ENCODE measurements around the gene SAMD4B. TPM values are rescaled to one million over a fixed set of nuclear protein-coding genes. Genes with fewer than 3 reads are reported as not detected.

Gene SAMD4B
- total RNA-seq, 1 experiment from 2014 or later, result 49.7 TPM

- H3K27ac ChIP-seq, result no peak overlapping the region
- no peaks in the 10 kb centered on the region for H3K4me1 ChIP-seq (replicated peaks)
- no peak overlapping the region for H3K4me3 ChIP-seq
- H3K9me3 ChIP-seq (replicated peaks), result no peaks in the 10 kb centered on the region
- no peaks in the 10 kb centered on the region for H3K27me3 ChIP-seq (replicated peaks)
- no peak for DNase-seq (ENCODE audit: low read depth in 1 of 2, low spot score in 2 of 2)
- peaks cover 90% of the 10 kb centered on the region for H3K36me3 ChIP-seq
These were observed 13.0 kb downstream of the SAMD4B start for GRCh38 chr19:39355253-39355652.

- Histone ChIP-seq H3K4me1 (replicated peaks) (no peaks in the 10 kb centered on the region), H3K4me3 (no peak overlapping the region), H3K9me3 (replicated peaks) (no peaks in the 10 kb centered on the region), H3K36me3 (peaks cover 90% of the 10 kb centered on the region), H3K27ac (no peak overlapping the region), H3K27me3 (replicated peaks) (no peaks in the 10 kb centered on the region)
- no peak for DNase-seq (ENCODE audit: low read depth in 1 of 2, low spot score in 2 of 2)
These were observed 13.9 kb downstream of the SAMD4B start for GRCh38 chr19:39356073-39356472.

- Histone ChIP-seq H3K27me3 (replicated peaks) (no peaks in the 10 kb centered on the region), H3K36me3 (peaks cover 88% of the 10 kb centered on the region), H3K4me3 (no peak overlapping the region), H3K4me1 (replicated peaks) (no peaks in the 10 kb centered on the region), H3K27ac (no peak overlapping the region), H3K9me3 (replicated peaks) (no peaks in the 10 kb centered on the region)
- no peak for DNase-seq (ENCODE audit: low read depth in 1 of 2, low spot score in 2 of 2)
These were observed 14.4 kb downstream of the SAMD4B start for GRCh38 chr19:39356647-39357046.

- H3K4me1 ChIP-seq (replicated peaks), result peaks cover 9% of the 10 kb centered on the region
- no peak overlapping the region for H3K4me3 ChIP-seq
- DNase-seq (ENCODE audit: low read depth in 1 of 2, low spot score in 2 of 2), result no peak
- H3K27ac ChIP-seq, result no peak overlapping the region
- no peaks in the 10 kb centered on the region for H3K9me3 ChIP-seq (replicated peaks)
- H3K27me3 ChIP-seq (replicated peaks), result no peaks in the 10 kb centered on the region
- H3K36me3 ChIP-seq, result peaks cover 91% of the 10 kb centered on the region
These were observed 16.8 kb downstream of the SAMD4B start for GRCh38 chr19:39359026-39359425.

- no peak overlapping the region for H3K4me3 ChIP-seq
- no peaks in the 10 kb centered on the region; the same call in 1 of the 2 replicates for H3K9me3 ChIP-seq (replicated peaks)
- H3K36me3 ChIP-seq, result peaks cover 85% of the 10 kb centered on the region
- DNase-seq (ENCODE audit: low read depth in 1 of 2, low spot score in 2 of 2), result no peak
- H3K27ac ChIP-seq, result no peak overlapping the region
- peaks cover 9% of the 10 kb centered on the region for H3K4me1 ChIP-seq (replicated peaks)
- H3K27me3 ChIP-seq (replicated peaks), result no peaks in the 10 kb centered on the region
These were observed 18.4 kb downstream of the SAMD4B start for GRCh38 chr19:39360599-39360998.

GRCh38 chr19:39362682-39363657 is 20.7 kb downstream of the SAMD4B start:
- H3K4me1 ChIP-seq (replicated peaks), result peaks cover 9% of the 10 kb centered on the region
- H3K36me3 ChIP-seq, result peaks cover 71% of the 10 kb centered on the region
- H3K9me3 ChIP-seq (replicated peaks), result no peaks in the 10 kb centered on the region; the same call in 1 of the 2 replicates
- no peak overlapping the region for H3K4me3 ChIP-seq
- H3K27ac ChIP-seq, result no peak overlapping the region
- DNase-seq (ENCODE audit: low read depth in 1 of 2, low spot score in 2 of 2), result no peak
- H3K27me3 ChIP-seq (replicated peaks), result no peaks in the 10 kb centered on the region

- H3K9me3 ChIP-seq (replicated peaks), result no peaks in the 10 kb centered on the region; the same call in 1 of the 2 replicates
- H3K36me3 ChIP-seq, result peaks cover 73% of the 10 kb centered on the region
- no peaks in the 10 kb centered on the region for H3K27me3 ChIP-seq (replicated peaks)
- H3K27ac ChIP-seq, result no peak overlapping the region
- peaks cover 9% of the 10 kb centered on the region for H3K4me1 ChIP-seq (replicated peaks)
- no peak overlapping the region for H3K4me3 ChIP-seq
- no peak for DNase-seq (ENCODE audit: low read depth in 1 of 2, low spot score in 2 of 2)
These were observed 21.8 kb downstream of the SAMD4B start for GRCh38 chr19:39363901-39364457.

GRCh38 chr19:39365531-39365930 is 23.3 kb downstream of the SAMD4B start:
- no peak for DNase-seq (ENCODE audit: low read depth in 1 of 2, low spot score in 2 of 2)
- H3K27ac ChIP-seq, result no peak overlapping the region
- H3K36me3 ChIP-seq, result peaks cover 76% of the 10 kb centered on the region

GRCh38 chr19:39369200-39369599 is 27.0 kb downstream of the SAMD4B start:
- Histone ChIP-seq H3K27me3 (replicated peaks) (no peaks in the 10 kb centered on the region), H3K27ac (no peak overlapping the region), H3K4me1 (replicated peaks) (peaks cover 11% of the 10 kb centered on the region), H3K4me3 (no peak overlapping the region), H3K9me3 (replicated peaks) (no peaks in the 10 kb centered on the region; the same call in 1 of the 2 replicates), H3K36me3 (peaks cover 72% of the 10 kb centered on the region)
- no peak for DNase-seq (ENCODE audit: low read depth in 1 of 2, low spot score in 2 of 2)

More at GRCh38 chr19:39365531-39365930, 23.3 kb downstream of the SAMD4B start:
- Histone ChIP-seq H3K4me1 (replicated peaks) (peaks cover 9% of the 10 kb centered on the region), H3K4me3 (no peak overlapping the region), H3K27me3 (replicated peaks) (no peaks in the 10 kb centered on the region), H3K9me3 (replicated peaks) (no peaks in the 10 kb centered on the region; the same call in 1 of the 2 replicates)

- DNase-seq (ENCODE audit: low read depth in 1 of 2, low spot score in 2 of 2), result no peak
- peaks cover 76% of the 10 kb centered on the region for H3K36me3 ChIP-seq
- H3K4me1 ChIP-seq (replicated peaks), result peaks cover 11% of the 10 kb centered on the region
- H3K27me3 ChIP-seq (replicated peaks), result no peaks in the 10 kb centered on the region
- no peaks in the 10 kb centered on the region; the same call in 1 of the 2 replicates for H3K9me3 ChIP-seq (replicated peaks)
- H3K27ac ChIP-seq, result no peak overlapping the region
- no peak overlapping the region for H3K4me3 ChIP-seq
These were observed 28.5 kb downstream of the SAMD4B start for GRCh38 chr19:39370735-39371134.

GRCh38 chr19:39372047-39372802 is 30.0 kb downstream of the SAMD4B start:
- peak overlapping the region; percentile 48; the same call in 1 of the 2 replicates for H3K27ac ChIP-seq
- H3K36me3 ChIP-seq, result peaks cover 83% of the 10 kb centered on the region
- H3K27me3 ChIP-seq (replicated peaks), result no peaks in the 10 kb centered on the region
- H3K4me1 ChIP-seq (replicated peaks), result peaks cover 11% of the 10 kb centered on the region
- H3K9me3 ChIP-seq (replicated peaks), result no peaks in the 10 kb centered on the region
- H3K4me3 ChIP-seq, result no peak overlapping the region
- no peak for DNase-seq (ENCODE audit: low read depth in 1 of 2, low spot score in 2 of 2)

GRCh38 chr19:39372941-39373340 is 30.7 kb downstream of the SAMD4B start:
- Histone ChIP-seq H3K4me1 (replicated peaks) (peaks cover 11% of the 10 kb centered on the region), H3K4me3 (no peak overlapping the region), H3K27ac (peak overlapping the region; percentile 48; the same call in 1 of the 2 replicates), H3K9me3 (replicated peaks) (no peaks in the 10 kb centered on the region), H3K36me3 (peaks cover 89% of the 10 kb centered on the region), H3K27me3 (replicated peaks) (no peaks in the 10 kb centered on the region)
- no peak for DNase-seq (ENCODE audit: low read depth in 1 of 2, low spot score in 2 of 2)

- Histone ChIP-seq H3K9me3 (replicated peaks) (no peaks in the 10 kb centered on the region), H3K36me3 (peaks cover 89% of the 10 kb centered on the region), H3K4me3 (no peak overlapping the region), H3K27ac (no peak overlapping the region), H3K27me3 (replicated peaks) (no peaks in the 10 kb centered on the region), H3K4me1 (replicated peaks) (peaks cover 11% of the 10 kb centered on the region)
- DNase-seq (ENCODE audit: low read depth in 1 of 2, low spot score in 2 of 2), result no peak
These were observed 33.7 kb downstream of the SAMD4B start for GRCh38 chr19:39375929-39376328.
